ACC112 (cell line): ENCODE results near the gene APAF1.
"Not testable (repeated sequence)": the region's sequence is repeated elsewhere in the genome, so short reads cannot be mapped to it uniquely, and the experiment has no call there.

Experiments
- H2AFZ ChIP-seq: fragments of 200-600 bp; sonication (generic); one replicate; pipeline ENCODE4 v1.6.0; 2017; ENCODE audit warnings: antibody characterized with exemption, low read length; ENCODE audit not compliant: unreplicated experiment
- H3K27ac ChIP-seq: fragments of 200-600 bp; sonication (generic); 2 replicates; pipeline ENCODE4 v1.5.1; 2014; ENCODE audit warnings: low read depth, mild to moderate bottlenecking, antibody characterized with exemption, low read length, moderate library complexity
- H3K27me3 ChIP-seq: fragments of 200-600 bp; sonication (generic); 2 replicates; pipeline ENCODE4 v1.6.1; 2014; ENCODE audit warnings: mild to moderate bottlenecking, antibody characterized with exemption, low read length, moderate library complexity, mixed read lengths; ENCODE audit not compliant: insufficient read depth
- H3K36me3 ChIP-seq: fragments of 200-600 bp; sonication (generic); 2 replicates; pipeline ENCODE4 v1.6.1; 2016; ENCODE audit warnings: mild to moderate bottlenecking, antibody characterized with exemption, low read length, moderate library complexity, mixed read lengths; ENCODE audit not compliant: insufficient read depth
- H3K4me1 ChIP-seq: fragments of 200-600 bp; sonication (generic); one replicate; pipeline ENCODE4 v1.6.1; 2016; ENCODE audit warnings: low read length, mixed read lengths; ENCODE audit not compliant: insufficient read depth, unreplicated experiment, control insufficient read depth
- H3K4me3 ChIP-seq: fragments of 200-600 bp; sonication (generic); 2 replicates; pipeline ENCODE4 v1.5.1; 2014; ENCODE audit warnings: mild to moderate bottlenecking, low read depth, low read length
- H3K79me2 ChIP-seq: fragments of 200-600 bp; sonication (generic); one replicate; pipeline ENCODE4 v1.6.0; 2016; ENCODE audit warnings: low read length; ENCODE audit not compliant: control insufficient read depth, unreplicated experiment, insufficient read depth

The APAF1 gene

GRCh38 chr12:98638009-98638408 lies 7.1 kb upstream of the APAF1 start:
- no peaks in the 10 kb centered on the region for H3K27me3 ChIP-seq
- peaks cover 89% of the 10 kb centered on the region for H3K79me2 ChIP-seq
- no peak overlapping the region for H2AFZ ChIP-seq
- no peak overlapping the region for H3K27ac ChIP-seq
- H3K4me3 ChIP-seq = no peak overlapping the region
- peaks cover 28% of the 10 kb centered on the region for H3K4me1 ChIP-seq
- peaks cover 1% of the 10 kb centered on the region; the same call in 1 of the 2 replicates for H3K36me3 ChIP-seq

DNA sequence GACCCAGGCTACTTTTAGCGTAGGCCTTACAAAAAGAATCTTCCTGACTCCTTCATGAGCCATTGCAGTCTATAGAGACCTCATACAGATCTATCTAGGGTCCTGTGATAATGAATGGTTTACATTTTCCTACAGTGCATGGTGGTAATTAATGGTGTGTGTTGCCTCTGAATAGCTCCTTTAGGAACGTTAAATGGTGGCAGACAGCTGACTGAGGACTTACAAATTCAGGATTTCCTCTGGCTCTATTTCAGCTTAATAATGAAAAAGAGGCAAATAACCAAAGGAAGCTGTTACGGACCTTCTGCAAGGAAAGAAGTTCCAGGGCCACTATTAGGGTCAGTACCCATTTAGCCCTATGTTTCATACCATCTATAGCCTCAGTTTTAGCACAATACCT lies 5.6 kb upstream of the APAF1 start:
- Histone ChIP-seq H3K4me3 (no peak overlapping the region), H3K36me3 (no peaks in the 10 kb centered on the region), H3K27ac (no peak overlapping the region), H3K79me2 (peaks cover 90% of the 10 kb centered on the region), H3K27me3 (no peaks in the 10 kb centered on the region), H2AFZ (no peak overlapping the region), H3K4me1 (peaks cover 28% of the 10 kb centered on the region)

- not testable (repeated sequence) for H3K4me1 ChIP-seq, H3K27ac ChIP-seq, H3K36me3 ChIP-seq, H2AFZ ChIP-seq, H3K27me3 ChIP-seq
- Histone ChIP-seq H3K4me3 (peak overlapping the region; percentile 100), H3K79me2 (peaks cover 93% of the 10 kb centered on the region)
Measured at GRCh38 chr12:98642801-98643200, 2.3 kb upstream of the APAF1 start.

DNA sequence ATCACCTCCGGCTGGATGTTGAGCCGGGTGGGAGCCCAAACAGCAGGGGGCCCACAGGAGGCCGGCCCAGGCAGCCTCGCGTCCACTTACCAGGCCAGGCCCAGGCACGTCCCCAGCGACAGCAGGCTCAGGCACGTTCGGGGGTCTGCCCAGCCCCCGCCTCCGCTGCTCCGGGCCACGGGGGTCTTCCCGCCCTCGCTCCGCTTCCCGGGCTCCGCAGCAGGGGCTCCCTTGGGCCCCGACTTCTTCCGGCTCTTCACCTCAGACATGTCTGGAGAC lies 718 bp upstream of the APAF1 start:
- Histone ChIP-seq H3K79me2 (peaks cover 85% of the 10 kb centered on the region), H2AFZ (peak overlapping the region; percentile 80), H3K4me3 (peak overlapping the region; percentile 100), H3K27ac (peak overlapping the region; percentile 92), H3K36me3 (peaks cover 9% of the 10 kb centered on the region; the same call in 1 of the 2 replicates), H3K27me3 (no peaks in the 10 kb centered on the region), H3K4me1 (peaks cover 9% of the 10 kb centered on the region)

GRCh38 chr12:98645572-98646067 lies 530 bp downstream of the APAF1 start:
- H3K27me3 ChIP-seq = no peaks in the 10 kb centered on the region
- peak overlapping the region; percentile 100 for H3K4me3 ChIP-seq
- H3K79me2 ChIP-seq = peaks cover 74% of the 10 kb centered on the region
- peak overlapping the region; percentile 45 for H3K27ac ChIP-seq
- H2AFZ ChIP-seq = peak overlapping the region; percentile 95
- peaks cover 13% of the 10 kb centered on the region; the same call in 1 of the 2 replicates for H3K36me3 ChIP-seq
- peaks cover 9% of the 10 kb centered on the region for H3K4me1 ChIP-seq

- Histone ChIP-seq H2AFZ (peak overlapping the region; percentile 95), H3K27ac (peak overlapping the region; percentile 45; the same call in 1 of the 2 replicates), H3K4me1 (peaks cover 9% of the 10 kb centered on the region), H3K79me2 (peaks cover 66% of the 10 kb centered on the region), H3K36me3 (peaks cover 19% of the 10 kb centered on the region; the same call in 1 of the 2 replicates), H3K4me3 (peak overlapping the region; percentile 100), H3K27me3 (no peaks in the 10 kb centered on the region)
Measured at GRCh38 chr12:98646294-98647090, 1.4 kb downstream of the APAF1 start.

GRCh38 chr12:98651328-98651727 lies 6.2 kb downstream of the APAF1 start:
- Histone ChIP-seq H3K4me1 (no peaks in the 10 kb centered on the region), H2AFZ (no peak overlapping the region), H3K27me3 (no peaks in the 10 kb centered on the region), H3K27ac (no peak overlapping the region), H3K36me3 (peaks cover 19% of the 10 kb centered on the region; the same call in 1 of the 2 replicates), H3K4me3 (no peak overlapping the region), H3K79me2 (peaks cover 23% of the 10 kb centered on the region)

GRCh38 chr12:98653866-98654493 lies 8.9 kb downstream of the APAF1 start:
- H3K27ac ChIP-seq = no peak overlapping the region
- no peak overlapping the region for H2AFZ ChIP-seq
- peaks cover 19% of the 10 kb centered on the region for H3K36me3 ChIP-seq
- no peaks in the 10 kb centered on the region for H3K27me3 ChIP-seq
- H3K4me3 ChIP-seq = no peak overlapping the region
- no peaks in the 10 kb centered on the region for H3K4me1 ChIP-seq
- no peaks in the 10 kb centered on the region for H3K79me2 ChIP-seq

DNA sequence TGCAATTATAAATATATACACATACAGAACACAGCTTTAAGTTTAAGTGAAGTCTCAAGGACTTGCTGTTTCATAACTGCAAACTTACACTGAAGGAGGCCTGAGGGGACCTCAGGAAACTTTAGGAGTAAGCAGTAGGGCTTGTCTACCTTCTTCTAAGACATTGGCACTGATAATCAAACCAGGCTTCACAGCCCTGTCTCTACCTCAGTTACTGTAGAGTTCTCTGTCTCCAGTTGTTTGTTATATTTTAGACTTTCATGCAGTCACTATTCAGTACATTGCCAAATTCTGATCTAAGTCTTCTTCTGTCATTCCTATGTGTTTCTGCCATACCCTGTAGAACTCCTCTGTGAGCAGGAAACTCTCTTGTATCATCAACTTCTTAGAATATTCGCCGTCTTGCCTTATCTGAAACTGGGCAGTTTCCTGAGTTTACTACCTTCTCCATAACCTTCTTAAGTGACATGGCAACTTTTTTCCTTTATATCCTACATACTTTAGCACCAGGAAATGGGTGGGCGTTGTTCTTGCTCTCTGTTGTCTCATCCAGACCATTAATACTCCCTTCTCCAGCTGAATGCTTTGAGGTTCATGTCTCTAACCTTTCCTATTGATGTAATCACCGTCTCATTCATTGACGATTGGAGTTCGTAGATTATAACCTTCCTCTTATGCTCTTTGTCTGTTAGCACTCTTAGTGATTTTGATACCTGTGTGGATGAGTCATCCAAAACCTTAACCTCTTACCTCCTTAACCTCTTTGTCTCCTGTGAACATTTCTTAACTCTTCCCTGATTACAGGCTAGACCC lies 11.4 kb downstream of the APAF1 start:
- Histone ChIP-seq H3K4me3 (no peak overlapping the region), H3K79me2 (no peaks in the 10 kb centered on the region), H3K27me3 (no peaks in the 10 kb centered on the region), H3K36me3 (peaks cover 5% of the 10 kb centered on the region; the same call in 1 of the 2 replicates), H3K27ac (no peak overlapping the region), H2AFZ (no peak overlapping the region), H3K4me1 (no peaks in the 10 kb centered on the region)

DNA sequence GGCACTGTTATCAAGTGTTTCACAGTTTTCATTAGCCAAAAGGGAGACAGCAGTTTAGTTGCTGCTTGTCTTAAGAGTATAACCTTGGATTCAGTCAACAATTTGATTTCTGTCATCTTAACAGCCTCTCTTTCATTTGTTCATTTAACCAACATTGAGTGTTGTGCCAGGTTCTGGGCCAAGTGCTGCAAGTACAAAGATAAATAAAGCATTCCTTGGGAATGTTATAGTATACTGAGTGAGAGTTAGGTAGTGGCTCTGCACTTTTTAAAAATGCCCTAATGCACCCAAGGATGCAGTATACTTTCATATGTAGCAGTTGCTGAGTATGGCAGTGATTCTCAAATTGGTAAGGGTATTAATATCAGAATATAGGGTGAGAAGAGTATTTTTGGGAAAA lies 15.4 kb downstream of the APAF1 start:
- H3K27me3 ChIP-seq = no peaks in the 10 kb centered on the region
- no peak overlapping the region for H3K27ac ChIP-seq

More for the DNA sequence above, 15.4 kb downstream of the APAF1 start:
- H3K79me2 ChIP-seq = no peaks in the 10 kb centered on the region
- H3K4me1 ChIP-seq = no peaks in the 10 kb centered on the region
- H3K4me3 ChIP-seq = no peak overlapping the region
- H2AFZ ChIP-seq = no peak overlapping the region
- H3K36me3 ChIP-seq = peaks cover 8% of the 10 kb centered on the region
